ENCODE results near the gene KCNQ1.

Gene KCNQ1

GRCh38 chr11:2581151-2581930, 136.5 kb downstream of the KCNQ1 start:
- DNase-seq (ENCODE audit: low read depth): no peak

DNA sequence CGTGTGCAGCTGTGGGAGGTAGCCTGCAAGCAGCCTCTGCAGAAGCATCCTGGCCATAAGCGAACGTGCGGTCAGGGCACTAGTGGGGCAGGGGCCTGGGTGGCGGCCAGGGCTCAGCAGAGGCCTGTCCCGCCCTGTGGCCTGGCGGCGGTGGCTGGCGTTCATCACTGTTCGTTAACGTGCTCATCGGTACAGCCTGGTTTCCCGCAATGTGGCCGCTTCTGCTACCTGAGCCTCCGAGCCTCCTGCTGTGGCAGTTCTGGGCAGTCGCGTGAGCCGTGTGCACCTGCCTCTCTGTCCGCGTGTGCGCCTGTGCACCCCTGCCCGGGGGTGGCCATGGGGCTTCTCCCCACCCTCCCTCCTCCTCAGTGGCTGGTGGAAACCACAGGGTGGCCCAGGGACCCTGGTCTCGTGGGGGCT, 137.1 kb downstream of the KCNQ1 start:
- no peak for DNase-seq (ENCODE audit: low read depth)

- no peak for DNase-seq (ENCODE audit: low read depth)
Observed at GRCh38 chr11:2582351-2582945, 137.6 kb downstream of the KCNQ1 start.

DNA sequence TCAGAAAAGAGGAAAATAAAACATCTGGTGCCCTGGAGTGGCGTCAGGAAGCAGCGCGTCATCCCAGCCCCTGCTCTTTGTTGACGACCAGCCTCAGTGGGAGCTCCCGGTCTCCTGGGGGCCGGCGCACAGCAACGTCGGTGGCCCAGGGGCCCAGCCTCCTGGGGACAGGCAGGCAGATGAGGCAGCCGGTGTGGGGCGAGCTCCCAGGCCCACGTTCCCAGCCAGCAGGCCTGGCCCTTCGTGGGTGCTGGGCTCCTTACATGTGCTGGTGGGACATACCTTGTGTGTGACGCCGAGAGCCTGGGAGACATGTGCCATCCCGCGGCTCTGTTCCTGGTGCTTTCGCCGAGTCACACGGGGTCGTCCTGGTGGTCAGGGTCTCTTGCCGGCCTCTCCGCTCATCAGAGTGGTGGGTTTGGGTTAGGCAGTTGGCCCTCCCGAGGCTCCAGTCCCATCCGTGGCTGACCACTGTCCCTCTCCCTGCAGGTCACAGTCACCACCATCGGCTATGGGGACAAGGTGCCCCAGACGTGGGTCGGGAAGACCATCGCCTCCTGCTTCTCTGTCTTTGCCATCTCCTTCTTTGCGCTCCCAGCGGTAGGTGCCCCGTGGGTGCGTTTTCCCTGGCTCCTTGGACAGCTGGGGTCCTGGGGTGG, 138.3 kb downstream of the KCNQ1 start:
- DNase-seq (ENCODE audit: low read depth): no peak

DNA sequence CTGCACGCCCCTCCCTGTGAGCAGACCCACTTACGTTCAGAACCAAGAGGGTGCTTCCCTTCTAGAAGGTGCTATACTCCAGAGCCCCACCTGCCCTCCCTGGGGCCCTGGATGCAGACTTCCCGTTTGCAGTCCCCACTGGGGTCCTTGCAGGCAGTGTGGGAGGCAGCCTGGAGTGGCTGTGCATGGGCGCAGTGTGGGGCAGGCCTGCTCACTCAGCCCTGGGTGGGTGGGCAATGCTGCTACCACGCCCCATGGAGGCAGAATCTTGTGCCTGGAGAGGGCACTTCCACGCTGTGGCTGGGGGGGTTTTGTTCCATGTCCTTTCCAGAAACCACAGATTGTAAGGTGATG, 138.8 kb downstream of the KCNQ1 start:
- DNase-seq (ENCODE audit: low read depth): no peak

DNA sequence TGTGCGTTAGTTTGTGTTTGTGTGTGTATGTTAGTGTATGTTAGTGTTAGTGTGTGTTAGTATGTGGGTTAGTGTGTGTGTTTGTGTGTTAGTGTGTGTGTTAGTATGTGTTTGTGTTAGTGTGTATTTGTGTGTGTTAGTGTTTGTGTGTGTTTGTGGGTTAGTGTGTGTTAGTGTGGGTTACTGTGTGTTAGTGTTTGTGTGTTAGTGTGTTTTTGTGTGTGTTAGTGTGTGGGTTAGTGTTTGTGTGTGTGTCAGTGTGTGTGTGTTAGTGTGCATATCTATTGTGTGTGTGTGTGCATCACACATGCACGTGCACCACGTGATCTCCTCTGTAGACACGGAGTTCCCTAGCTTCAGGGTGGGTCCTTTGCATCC, 139.6 kb downstream of the KCNQ1 start:
- DNase-seq (ENCODE audit: low read depth): no peak

DNA sequence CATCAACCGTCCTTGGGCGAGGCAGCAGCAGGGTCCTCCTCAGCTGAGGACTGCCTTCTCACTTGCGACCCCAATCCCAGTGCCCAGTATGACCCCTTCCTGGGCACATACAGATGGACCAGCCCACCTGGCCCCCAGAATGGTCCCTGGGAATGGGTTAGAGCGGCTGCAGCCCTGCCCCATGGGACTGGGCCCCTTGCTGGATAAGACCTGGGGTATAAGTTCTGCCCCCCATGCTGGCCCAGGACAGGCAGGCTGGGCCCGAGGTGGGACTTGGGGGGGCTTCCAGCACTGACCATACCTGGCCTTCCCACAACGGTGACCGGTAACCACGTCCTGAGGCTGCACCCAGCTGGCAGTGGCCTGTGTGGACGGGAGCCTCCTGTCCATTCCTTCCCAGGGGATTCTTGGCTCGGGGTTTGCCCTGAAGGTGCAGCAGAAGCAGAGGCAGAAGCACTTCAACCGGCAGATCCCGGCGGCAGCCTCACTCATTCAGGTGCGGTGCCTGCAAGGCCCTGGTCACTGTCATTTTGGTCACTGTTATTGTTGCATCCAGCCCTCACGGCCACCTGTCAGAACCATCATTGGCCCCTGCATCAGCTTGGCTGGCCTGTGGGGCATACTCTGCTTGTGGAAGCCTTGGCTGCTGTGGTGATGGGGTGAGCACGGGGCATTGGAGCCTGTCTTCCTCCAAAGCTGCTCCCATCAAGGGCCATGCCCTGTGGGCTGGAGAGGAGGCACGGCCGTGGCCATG, 140.2 kb downstream of the KCNQ1 start:
- DNase-seq (ENCODE audit: low read depth): no peak

DNA sequence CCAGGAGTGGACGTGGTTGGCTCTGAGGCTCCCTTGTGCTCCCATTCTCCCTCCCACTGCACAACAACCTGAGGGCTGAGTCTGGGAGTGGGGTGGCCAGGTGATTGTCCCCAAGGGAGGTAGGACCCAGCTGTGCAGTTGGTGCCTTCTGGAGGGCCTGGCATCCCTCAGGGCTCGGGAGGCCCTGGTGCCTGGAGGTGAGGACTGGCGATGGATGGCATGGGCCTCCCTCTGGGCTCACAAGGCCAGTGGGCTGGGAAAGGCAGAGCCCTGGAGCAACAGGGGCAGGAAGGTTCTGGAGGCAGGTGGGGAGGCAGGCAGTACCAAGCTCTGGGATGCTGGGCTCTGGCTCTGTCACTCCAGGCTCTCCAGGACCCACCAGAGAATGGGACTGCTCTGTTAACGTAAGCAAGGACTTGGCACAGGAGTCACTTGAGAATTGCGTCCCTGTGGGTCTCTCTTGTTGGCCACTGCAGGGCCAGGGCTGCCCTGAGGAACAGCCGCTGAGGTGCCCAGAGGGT, 140.8 kb downstream of the KCNQ1 start:
- no peak for DNase-seq (ENCODE audit: low read depth)

DNA sequence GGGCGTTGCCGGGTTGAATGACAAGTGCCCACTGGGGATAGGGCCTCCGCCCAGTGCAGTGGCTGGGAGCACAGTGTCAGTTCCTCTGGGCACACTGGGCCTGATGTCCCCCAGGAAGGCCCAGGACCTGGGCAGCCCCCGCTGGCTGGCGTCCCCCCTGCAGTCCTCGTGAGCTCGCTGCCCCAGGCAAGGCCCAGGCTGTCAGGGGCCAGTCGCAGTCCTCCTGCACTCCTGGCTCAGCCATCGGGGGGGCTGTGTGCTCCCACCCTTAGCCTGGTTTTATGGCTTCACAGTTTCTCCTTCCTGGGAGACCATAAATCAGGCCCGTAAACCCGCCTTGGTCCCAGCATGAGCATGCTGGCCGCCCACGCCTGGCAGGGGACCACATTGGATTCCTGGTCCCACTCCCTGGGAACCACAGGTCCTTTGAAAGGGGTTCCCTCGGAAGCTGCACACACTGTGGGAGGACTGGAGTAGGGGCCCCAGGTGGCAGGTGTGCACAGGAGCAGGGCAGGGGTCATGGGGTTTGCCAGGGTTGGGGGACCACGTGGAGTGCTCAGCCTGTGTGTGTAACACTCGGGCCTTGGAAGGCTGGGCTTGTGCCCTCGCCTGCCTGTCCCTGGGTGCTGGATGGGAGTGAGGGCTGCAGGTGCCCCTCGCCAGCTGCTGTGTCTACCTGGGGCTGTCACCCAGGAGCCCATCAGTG, 141.4 kb downstream of the KCNQ1 start:
- DNase-seq (ENCODE audit: low read depth): no peak

DNA sequence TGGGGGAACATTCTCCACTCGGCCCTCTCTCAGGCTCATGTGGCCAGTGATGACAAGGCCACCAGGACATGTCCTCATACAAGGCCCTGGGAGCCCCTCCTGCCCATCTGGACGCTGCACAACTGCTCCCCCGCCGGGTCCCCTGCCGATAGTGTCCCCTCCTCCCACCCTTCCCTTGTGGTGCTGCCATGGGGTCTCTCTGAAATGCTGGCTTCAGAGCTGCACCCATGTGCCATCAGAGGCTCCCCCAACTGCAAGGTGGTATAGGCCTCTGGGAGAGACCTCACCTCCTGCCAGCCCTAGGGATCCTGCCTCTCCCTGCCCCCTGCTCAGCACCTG, 142.0 kb downstream of the KCNQ1 start:
- DNase-seq (ENCODE audit: low read depth): no peak

- DNase-seq (ENCODE audit: low read depth): no peak
Observed at GRCh38 chr11:2587132-2587930, 142.5 kb downstream of the KCNQ1 start.

DNA sequence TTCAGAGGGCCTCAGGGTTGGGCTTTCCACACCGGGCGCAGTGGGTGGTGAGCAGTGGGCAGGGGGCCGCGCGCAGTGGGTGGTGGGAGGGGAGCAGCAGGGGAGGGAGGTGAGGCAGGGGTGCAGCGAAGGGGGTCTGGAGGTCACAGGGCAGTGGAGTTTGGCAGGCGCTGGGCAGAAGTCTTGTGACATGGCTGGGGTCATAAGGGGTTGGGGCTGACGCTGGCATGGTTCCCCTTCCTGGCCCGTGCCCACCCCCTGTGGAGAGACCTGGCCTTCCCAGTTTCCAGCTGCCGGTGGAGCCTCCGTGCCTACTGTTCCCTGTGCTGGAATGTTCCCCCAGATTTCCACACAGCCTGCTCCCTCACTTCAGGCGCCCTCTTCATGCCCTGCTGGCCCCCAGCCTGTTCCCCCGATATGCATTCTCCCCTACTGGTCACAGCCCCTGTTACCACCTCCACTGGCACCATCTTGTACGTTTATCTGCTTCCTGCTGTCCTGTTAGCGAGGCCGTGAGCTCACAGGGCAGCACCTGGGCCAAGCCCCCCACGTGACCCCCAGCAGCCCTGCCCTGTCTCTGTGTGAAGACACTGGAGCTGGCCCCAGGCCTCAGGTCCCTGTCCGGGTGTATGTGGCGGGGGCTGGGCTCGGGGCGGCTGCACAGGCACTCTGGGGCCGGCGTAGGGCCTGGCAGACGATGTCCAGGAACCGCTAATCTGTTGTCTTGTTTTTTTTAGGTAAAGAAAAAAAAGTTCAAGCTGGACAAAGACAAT, 143.4 kb downstream of the KCNQ1 start:
- no peak for DNase-seq (ENCODE audit: low read depth)

- DNase-seq (ENCODE audit: low read depth): no peak
Observed at GRCh38 chr11:2588809-2589537, 144.2 kb downstream of the KCNQ1 start.

DNA sequence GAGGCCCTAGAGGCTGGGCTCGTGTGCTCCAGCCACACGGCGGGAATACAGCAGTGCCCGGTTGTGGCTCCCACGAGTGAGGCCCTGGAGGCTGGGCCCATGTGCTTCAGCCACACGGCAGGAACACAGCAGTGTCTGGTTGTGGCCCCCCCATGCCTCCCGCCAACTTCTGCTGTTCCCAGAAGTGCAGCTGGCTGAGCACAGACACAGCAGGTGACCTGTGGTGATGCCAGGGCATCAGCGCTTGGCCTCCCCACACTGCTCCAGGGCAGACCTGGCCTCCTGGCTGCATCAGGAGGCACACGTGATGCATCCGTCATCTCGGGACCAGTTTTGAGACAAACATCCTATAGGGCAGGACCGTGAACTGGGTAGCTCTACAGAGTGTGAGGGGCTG, 144.7 kb downstream of the KCNQ1 start:
- DNase-seq (ENCODE audit: low read depth): no peak

DNA sequence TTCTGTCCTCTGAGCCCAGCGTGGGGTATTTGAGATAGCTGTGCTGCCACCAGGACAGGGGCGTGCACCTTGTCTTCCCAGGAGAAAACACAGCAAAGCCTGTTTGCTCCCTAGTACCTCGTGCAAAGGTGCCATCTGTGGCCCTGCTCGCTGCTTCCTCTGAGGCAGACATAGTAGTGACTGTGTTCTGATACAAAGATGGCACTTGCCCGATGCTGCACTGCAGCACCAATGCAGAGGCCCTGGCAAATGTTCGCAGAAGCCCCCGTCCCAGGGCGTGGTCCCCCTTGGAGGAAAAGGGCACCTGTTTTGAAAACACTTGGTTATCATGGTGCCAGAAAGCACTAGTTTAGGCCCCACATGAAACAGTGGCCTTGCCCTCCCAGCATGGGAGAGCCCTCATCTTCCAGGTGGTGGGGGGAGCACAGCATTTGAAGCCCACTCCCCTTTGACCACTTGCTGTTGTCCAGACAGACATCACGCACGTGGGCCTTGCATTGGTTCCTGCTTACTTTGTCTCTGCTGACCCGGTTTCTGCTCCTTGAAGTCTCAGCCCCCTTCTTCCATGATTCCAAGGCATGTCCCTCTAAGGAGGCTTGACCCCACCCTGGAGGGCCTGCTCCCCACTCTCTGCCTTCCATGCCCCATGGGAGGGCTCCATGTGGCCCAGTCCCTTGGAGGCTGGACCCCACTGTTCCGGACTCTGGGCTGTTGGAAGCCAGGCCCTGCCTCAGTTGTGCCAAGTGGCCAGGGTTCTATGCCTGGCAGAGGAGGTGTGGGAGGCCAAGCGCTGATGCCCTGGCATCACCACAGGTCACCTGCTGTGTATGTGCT, 145.5 kb downstream of the KCNQ1 start:
- no peak for DNase-seq (ENCODE audit: low read depth)

- no peak for DNase-seq (ENCODE audit: low read depth)
Observed at GRCh38 chr11:2590965-2591754, 146.4 kb downstream of the KCNQ1 start.

DNA sequence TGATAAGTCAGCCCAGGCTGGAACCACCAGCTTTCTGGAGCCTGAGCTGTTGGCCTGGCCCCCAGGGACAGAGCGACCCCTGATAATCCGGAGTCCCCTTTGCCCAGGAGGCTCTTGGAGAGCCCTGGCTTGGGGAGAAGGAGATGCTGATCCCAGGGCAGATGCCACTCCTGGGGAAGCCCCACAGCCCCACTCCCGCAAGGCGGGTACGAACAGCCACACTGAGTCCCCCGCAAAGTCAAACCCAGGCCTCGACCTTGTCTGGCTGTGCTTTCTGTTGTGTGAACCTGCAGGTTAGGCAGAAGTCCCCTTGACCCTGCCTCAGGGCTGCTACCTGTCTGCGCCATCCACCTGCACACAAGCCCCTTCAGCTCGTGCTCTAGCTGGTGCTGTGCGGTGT, 147.0 kb downstream of the KCNQ1 start:
- no peak for DNase-seq (ENCODE audit: low read depth)
